OCI-LY1 (cell line): ENCODE data around the gene CDH23.

Experiments used
- EZH2 ChIP-seq: fragments of 200-600 bp; sonication (generic), shearing (Covaris generic); IDR thresholded peaks from 2 replicates; pipeline ENCODE4 v1.8.0; 2017; ENCODE audit warnings: borderline replicate concordance, mixed run types, mild to moderate bottlenecking, antibody characterized with exemption, low read length, moderate library complexity, mixed read lengths
- TF ChIP-seq, protein P1 (sequence below): fragments of 200-600 bp; sonication (generic), shearing (Covaris generic); IDR thresholded peaks from 2 replicates; pipeline ENCODE4 v1.5.1; 2017; ENCODE audit warnings: mild to moderate bottlenecking, antibody characterized with exemption, low read length, moderate library complexity, mixed read lengths

DNA sequence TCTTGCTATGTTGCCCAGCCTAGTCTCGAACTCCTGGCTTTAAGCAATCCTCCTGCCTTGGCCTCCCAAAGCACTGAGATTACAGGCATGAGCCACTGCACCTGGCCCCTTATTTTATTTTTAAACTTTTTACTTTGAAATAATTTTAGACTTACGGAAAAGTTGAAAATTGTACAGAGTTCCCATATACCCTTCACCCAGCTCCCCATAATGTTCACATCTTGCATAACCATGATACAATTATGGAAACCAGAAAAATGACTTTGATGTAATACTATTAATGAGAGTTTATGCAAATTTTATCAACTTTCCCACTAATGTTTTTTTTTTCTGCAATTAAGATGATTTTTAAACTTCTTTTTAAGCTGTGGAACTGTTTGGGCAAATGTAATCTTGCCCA, 58.3 kb downstream of the CDH23 start:
- TF ChIP-seq, protein P1, sequence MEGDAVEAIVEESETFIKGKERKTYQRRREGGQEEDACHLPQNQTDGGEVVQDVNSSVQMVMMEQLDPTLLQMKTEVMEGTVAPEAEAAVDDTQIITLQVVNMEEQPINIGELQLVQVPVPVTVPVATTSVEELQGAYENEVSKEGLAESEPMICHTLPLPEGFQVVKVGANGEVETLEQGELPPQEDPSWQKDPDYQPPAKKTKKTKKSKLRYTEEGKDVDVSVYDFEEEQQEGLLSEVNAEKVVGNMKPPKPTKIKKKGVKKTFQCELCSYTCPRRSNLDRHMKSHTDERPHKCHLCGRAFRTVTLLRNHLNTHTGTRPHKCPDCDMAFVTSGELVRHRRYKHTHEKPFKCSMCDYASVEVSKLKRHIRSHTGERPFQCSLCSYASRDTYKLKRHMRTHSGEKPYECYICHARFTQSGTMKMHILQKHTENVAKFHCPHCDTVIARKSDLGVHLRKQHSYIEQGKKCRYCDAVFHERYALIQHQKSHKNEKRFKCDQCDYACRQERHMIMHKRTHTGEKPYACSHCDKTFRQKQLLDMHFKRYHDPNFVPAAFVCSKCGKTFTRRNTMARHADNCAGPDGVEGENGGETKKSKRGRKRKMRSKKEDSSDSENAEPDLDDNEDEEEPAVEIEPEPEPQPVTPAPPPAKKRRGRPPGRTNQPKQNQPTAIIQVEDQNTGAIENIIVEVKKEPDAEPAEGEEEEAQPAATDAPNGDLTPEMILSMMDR, result no peak
- no peak for TF ChIP-seq EZH2
